Measurements from ENCODE around the gene DUSP14. TPM values are rescaled to one million over a fixed set of nuclear protein-coding genes. Genes with fewer than 3 reads are reported as not detected.

The DUSP14 gene
- total RNA-seq, 2 donors from 2014 or later, result 2.2 to 3.0 TPM

DNA sequence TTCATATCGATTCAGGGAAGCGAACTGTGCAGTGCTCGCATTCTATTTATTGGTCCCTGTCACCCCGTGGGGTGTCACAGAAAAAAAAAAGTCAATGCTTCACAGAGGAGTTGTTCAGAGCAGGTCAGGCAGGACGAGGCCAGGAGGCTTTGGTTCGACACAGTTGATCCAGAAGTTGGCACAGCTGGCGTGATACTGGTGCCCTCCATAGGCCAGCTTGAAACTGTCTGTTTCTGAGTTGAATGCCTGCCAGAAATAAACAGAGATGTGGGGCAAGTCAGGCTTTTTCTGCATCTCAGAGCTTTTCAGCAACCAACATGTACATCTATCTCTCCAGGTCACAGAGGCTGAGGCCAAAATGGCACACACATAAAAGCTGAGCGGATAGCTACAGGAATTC is 29.1 kb downstream of the DUSP14 start:
- Histone ChIP-seq H3K4me1 (no peaks in the 10 kb centered on the region), H3K27me3 (no peaks in the 10 kb centered on the region), H3K27ac (no peak overlapping the region), H3K9ac (ENCODE audit: low read depth in 2 of 2, low read length in 2 of 2) (no peak overlapping the region), H3K4me3 (no peak overlapping the region), H3K9me3 (no peaks in the 10 kb centered on the region), H3K36me3 (no peaks in the 10 kb centered on the region)
- TF ChIP-seq, protein P1, sequence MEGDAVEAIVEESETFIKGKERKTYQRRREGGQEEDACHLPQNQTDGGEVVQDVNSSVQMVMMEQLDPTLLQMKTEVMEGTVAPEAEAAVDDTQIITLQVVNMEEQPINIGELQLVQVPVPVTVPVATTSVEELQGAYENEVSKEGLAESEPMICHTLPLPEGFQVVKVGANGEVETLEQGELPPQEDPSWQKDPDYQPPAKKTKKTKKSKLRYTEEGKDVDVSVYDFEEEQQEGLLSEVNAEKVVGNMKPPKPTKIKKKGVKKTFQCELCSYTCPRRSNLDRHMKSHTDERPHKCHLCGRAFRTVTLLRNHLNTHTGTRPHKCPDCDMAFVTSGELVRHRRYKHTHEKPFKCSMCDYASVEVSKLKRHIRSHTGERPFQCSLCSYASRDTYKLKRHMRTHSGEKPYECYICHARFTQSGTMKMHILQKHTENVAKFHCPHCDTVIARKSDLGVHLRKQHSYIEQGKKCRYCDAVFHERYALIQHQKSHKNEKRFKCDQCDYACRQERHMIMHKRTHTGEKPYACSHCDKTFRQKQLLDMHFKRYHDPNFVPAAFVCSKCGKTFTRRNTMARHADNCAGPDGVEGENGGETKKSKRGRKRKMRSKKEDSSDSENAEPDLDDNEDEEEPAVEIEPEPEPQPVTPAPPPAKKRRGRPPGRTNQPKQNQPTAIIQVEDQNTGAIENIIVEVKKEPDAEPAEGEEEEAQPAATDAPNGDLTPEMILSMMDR (IDR thresholded peaks at IDR 0.05), result no peak
- intact Hi-C loops (cut with DNase I), result no loop called here
- no peak for DNase-seq

GRCh38 chr17:37519251-37519985 is 29.7 kb downstream of the DUSP14 start:
- Histone ChIP-seq H3K9me3 (no peaks in the 10 kb centered on the region), H3K36me3 (no peaks in the 10 kb centered on the region), H3K27ac (no peak overlapping the region), H3K4me1 (no peaks in the 10 kb centered on the region), H3K9ac (ENCODE audit: low read depth in 2 of 2, low read length in 2 of 2) (no peak overlapping the region), H3K4me3 (no peak overlapping the region), H3K27me3 (no peaks in the 10 kb centered on the region)
- no peak for DNase-seq
- TF ChIP-seq, protein P1 (IDR thresholded peaks at IDR 0.05), result no peak
- intact Hi-C loops (cut with DNase I), result no loop called here

DNA sequence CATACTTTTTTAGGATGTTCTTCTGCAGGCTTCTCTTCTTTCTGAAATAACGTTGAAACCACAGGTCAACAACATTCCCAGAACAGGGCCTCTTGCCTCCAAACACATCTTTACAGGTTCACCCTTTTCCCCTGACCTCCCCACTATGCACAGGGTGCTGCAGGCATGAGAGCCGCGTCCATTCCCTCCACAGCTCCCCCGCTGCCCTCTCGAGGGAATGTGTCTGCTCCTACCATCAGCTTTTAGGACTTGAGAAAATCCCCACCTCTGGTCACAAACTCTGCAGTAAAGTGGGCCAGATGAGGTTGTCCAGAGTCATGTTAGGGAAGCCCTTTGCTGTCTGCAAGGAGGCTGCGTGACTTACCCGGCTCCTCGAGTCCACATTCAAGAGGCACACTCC is 30.5 kb downstream of the DUSP14 start:
- DNase-seq, result no peak
- H3K9me3 ChIP-seq, result no peaks in the 10 kb centered on the region
- H3K27ac ChIP-seq, result no peak overlapping the region
- H3K36me3 ChIP-seq, result no peaks in the 10 kb centered on the region
- H3K4me3 ChIP-seq, result no peak overlapping the region
- TF ChIP-seq, protein P1 (IDR thresholded peaks at IDR 0.05), result no peak
- H3K27me3 ChIP-seq, result no peaks in the 10 kb centered on the region
- H3K9ac ChIP-seq (ENCODE audit: low read depth in 2 of 2, low read length in 2 of 2), result no peak overlapping the region
- no peaks in the 10 kb centered on the region for H3K4me1 ChIP-seq
- intact Hi-C loops (cut with DNase I), result no loop called here

GRCh38 chr17:37521821-37522220 is 32.1 kb downstream of the DUSP14 start:
- no peaks in the 10 kb centered on the region for H3K4me1 ChIP-seq
- intact Hi-C loops (cut with DNase I), result no loop called here
- no peaks in the 10 kb centered on the region for H3K27me3 ChIP-seq
- DNase-seq, result no peak
- H3K9ac ChIP-seq (ENCODE audit: low read depth in 2 of 2, low read length in 2 of 2), result no peak overlapping the region
- H3K27ac ChIP-seq, result no peak overlapping the region
- TF ChIP-seq, protein P1 (IDR thresholded peaks at IDR 0.05), result no peak
- no peaks in the 10 kb centered on the region for H3K36me3 ChIP-seq
- no peaks in the 10 kb centered on the region for H3K9me3 ChIP-seq
- H3K4me3 ChIP-seq, result no peak overlapping the region

DNA sequence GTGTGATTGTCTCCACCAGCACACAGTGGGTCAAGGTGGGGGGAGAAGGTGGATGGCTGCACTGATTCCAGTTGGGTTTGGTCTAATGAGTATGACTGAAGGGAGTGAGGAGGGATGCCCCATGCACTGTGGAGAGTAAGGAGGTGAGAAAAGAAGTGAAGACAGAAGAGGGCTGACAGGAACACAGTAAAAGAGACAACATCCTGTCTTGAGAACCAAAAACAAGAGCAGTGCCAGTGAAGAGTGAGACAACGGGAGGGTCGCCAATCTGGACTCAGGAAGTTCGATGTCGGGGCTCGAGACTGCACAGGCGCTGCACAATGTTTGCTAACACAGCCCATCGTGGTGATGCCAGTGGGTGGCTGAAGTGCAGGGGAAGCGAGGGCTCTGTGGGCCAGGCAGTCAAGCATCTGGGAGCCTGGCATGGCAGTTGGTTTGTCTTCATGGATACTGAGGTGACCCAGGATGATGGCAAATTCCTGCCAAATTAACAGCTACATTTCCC is 34.1 kb downstream of the DUSP14 start:
- Histone ChIP-seq H3K4me3 (no peak overlapping the region), H3K4me1 (no peaks in the 10 kb centered on the region), H3K36me3 (no peaks in the 10 kb centered on the region), H3K27ac (no peak overlapping the region), H3K27me3 (no peaks in the 10 kb centered on the region), H3K9ac (ENCODE audit: low read depth in 2 of 2, low read length in 2 of 2) (no peak overlapping the region), H3K9me3 (no peaks in the 10 kb centered on the region)
- intact Hi-C loops (cut with DNase I), result no loop called here
- TF ChIP-seq, protein P1 (IDR thresholded peaks at IDR 0.05), result no peak
- no peak for DNase-seq

Data from colonic mucosa (tissue), 4 donors.